GM04504 (cell line): ENCODE results near the gene CHST9.
"Not testable (repeated sequence)": the region's sequence is repeated elsewhere in the genome, so short reads cannot be mapped to it uniquely, and the experiment has no call there.

Experiments used
- DNase-seq: peaks from one replicate; pipeline ENCODE4 v3.0.0-alpha.2; 2012; ENCODE audit warnings: low read depth

Gene CHST9

DNA sequence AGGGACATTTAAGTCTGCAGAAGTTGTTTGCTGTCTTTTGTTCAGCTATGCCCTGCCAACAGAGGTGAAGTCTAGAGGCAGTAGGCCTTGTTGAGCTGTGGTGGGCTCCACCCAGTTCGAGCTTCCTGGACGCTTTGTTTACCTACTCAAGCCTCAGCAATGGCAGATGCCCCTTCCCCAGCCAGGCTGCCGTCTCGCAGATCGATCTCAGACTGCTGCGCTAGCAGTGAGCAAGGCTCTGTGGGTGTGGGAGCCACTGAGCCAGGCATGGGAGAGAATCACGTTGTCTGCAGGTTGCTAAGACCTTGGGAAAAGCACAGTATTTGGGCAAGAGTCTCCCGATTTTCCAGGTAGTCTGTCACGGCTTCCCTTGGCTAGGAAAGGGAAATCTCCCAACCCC lies 91.8 kb downstream of the CHST9 start:
- not testable (repeated sequence) for DNase-seq

DNA sequence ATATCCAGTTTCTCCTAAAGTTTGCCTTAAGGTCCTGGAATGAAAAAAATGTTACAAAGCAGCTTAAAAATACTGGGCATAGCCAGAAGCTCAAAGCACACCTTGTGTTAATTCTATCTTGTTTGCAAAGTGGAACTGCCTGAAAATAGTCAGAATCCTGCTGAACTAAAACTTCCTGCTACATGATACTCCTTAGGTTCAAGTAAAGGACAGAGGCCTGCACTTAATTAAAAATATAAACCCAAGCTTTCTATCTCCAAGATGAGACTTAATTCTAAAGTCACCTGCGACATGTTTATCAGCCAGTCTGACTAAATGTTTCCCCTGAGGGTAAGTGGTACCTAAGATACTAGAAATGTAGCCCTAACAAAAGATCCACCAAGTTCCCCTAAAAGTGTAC lies 103.4 kb downstream of the CHST9 start:
- DNase-seq: no peak

DNA sequence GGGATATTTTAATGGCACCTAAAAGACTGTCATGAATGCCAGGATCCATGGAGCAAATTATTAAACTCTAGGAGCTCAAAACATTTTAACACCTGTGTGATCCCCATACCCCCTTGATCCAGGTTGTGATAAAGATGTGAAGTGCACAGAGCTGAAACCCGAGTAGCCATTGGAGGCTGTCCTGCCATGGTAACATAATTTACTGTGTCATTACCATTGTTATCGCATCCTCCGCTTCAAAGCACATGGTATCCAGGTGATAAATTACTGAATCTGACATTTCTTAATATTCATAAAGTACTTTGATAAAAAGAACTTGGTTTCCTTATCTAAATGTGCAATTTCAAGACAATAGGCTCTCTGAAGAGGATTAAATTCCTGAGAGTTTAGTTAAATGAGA lies 109.3 kb downstream of the CHST9 start:
- DNase-seq: no peak

DNA sequence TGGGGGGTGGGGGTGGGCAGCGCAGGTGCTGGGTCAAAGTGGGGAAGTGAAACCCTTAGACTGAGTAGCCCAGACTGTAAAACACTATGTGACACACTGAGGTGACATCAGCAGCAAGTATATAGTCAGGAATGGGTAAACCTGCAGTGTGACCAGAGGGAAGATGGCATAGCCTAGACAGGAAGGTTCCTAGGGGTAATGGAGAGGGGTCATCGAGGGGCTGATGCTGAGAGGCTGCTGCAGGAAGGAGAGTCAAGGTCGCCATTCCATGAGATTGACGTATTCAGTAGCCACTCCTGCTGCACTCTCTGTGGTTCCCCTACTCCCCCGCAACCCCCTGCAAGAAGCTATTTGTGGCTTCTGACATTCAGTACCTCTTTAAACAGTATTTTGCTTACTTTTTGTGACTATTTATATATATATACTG lies 111.7 kb downstream of the CHST9 start:
- DNase-seq: no peak

DNA sequence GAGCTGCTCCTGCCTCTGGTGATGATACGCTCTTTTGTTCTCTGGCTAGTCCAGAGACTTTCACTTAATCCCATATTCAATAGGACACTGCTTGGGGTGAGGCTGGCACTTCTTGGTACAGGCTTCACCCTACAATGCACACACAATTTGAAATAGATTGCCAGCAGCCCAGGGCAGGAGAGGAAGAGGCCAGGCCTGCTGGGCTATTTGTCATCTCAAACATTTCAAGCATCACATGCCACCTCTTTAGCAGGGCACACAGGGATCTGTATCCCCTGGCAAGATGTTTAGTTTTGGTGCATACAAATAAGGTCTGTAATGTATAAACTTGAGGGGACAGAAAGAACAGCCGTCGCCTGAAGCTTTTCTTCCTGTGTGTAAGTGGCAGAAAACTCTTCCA lies 120.4 kb downstream of the CHST9 start:
- DNase-seq: no peak

DNA sequence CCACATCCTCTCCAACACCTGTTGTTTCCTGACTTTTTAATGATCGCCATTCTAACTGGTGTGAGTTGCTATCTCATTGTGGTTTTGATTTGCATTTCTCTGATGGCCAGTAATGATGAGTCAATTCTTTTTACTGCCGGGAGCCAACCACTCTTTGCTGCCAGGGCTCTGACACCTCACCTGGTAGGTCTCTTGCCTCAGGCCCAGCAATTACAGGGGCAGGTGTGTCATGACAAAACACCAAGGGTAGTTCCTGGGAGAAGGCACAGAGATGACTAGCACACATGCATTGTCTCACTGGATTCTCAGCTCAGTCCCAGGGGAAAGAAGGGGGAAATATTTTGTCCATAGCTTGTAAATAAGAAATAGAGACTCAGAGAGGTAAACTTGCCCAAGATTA lies 122.3 kb downstream of the CHST9 start:
- DNase-seq: no peak

DNA sequence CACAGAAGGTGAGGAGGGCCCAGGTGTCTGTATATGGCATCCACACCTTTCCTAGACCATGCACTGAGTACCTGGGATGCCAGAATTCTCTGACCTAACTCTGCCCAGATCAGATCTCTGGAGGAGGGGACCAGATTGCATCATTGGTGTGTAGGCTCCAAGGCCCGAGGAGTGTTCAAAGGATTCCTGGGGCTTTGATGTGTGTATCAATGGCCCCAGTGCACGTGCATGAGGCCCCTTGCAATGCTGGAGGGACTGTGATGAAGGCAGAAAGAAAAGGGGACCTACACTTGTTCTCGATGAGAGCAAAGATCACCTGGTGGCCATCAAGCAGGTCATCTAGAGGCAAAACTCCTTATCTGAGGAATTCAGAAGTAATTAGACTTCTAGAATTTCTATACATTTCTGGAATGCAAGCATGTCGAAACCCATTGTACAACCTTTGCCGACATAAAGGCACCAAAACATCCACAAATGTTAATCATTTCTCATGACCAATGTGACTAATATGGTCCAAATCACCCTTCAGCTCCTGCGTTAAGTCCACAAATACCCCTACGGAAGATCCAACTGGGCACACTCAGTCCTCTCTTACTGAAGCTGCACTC lies 123.5 kb downstream of the CHST9 start:
- no peak for DNase-seq

DNA sequence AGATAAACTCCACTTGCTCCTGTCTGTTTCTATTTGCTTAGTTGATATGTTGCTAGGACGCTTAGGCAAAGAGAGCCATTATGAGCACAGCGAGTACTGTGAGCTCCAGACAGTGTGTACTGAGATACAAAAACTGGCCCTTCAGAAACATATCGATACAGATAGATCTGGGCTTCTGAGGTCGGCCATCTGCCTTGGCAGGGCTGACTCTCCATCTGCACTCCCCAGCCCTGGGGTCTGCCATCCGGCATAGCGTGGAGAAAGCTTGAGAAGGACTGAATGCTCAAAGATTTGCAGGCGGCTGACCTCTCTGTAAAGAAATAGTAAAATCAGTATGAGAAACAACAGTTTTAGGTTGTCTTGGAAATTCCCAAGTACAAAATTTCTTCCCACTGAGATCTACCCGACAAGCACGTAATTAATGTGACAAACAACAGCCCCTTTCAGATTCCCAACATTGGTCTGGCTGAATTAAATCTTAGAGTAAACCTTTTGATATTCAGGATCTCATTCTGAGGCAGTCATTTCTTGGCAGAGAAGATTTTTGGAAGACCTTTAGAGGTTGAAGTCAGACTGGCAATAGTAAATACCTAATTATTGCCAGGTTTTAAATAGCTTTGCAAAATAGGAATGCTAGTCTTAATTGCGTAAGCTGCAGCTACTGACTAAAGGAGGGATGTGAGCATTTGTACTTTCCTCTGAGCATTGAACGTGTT lies 127.4 kb downstream of the CHST9 start:
- no peak for DNase-seq

DNA sequence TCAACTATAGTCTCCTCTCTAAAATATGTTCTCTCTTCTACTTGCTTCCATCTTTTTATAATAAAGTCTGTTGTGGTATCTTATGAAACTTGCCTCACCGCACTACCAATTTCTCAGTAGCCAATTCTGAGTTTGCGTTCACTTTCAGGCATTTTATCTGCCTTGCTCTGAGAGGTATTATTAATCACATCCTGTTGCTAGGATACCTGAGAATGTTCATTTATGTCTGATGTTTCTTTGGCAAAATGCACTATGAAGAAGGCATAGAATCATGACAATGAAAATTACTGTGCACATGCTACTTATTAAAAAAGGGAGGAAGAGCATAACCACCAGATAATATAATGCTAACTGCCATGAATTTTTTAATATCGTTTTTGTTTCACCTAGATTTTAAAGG lies 130.2 kb downstream of the CHST9 start:
- no peak for DNase-seq

DNA sequence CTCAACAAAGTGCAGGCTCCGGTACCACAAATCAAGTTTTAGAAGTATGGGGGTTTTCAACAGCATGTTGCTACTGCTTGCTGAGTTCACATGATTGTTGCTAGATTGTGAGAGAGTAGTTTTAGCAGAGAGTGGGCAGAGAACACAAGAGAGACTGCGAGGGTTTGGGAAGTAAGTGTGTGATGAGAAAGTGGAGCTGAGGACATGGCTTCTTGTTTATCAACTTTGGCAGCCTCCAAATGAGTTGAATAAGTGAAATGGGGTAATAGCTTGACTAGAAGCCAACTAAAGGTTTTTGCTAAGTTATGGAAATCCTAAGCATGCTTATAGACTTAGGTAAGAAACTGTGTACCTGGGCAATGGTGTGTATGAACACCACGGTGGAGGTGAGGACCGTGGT lies 135.1 kb downstream of the CHST9 start:
- no peak for DNase-seq

DNA sequence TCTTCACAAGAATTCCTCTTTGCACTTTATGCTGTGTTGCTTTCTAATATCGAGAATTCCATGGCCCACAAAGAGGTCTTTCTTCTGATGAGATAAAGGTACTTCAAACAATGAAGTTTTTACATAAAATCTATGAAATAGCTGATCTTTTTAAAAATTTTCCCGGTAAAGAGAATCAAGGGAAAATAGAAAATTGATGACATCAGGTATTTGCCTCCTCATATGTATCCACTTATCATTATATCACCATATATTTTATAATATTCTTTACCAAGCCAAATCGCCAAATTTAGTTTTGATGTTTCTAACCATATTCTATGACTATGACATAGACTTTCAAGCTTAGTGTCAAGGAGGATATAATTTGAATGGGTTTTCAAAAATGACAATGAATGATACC lies 139.8 kb downstream of the CHST9 start:
- DNase-seq: no peak

DNA sequence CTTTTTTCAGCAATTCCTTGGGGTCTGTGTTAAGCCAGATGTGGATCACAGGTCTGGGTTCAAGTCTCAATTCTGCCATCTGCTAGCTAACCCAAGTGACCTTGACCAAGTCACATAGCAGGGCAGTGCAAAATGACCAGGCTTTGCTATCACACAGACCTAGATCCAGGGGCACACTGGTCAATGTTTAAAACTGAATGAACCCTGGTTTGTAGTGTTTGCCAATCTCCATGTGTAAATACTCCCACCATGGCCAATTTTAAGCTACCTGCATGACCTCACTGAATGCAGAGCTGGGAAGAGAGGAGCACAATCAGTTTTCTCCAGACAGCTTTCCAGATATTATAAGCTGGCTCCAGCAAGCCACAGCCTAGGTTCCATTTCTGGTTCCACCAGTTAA lies 142.9 kb downstream of the CHST9 start:
- DNase-seq: no peak

DNA sequence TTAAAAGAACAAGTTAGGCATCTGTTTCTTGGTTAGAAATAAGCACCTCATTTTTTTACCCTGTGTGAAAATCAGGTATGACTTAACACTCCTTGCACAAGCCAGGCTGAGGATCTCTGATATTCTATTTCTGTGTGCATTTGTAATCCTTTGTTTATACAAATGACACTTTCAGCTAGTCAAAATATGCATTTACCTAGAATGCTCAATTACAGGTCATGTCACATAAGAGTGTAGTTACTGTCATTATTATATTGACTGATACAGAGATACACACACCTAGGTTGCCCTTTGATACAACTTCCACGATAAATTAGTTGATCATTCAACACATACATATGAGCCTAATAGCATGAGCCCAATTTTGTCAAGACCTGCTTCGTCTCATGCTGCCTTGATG lies 144.3 kb downstream of the CHST9 start:
- no peak for DNase-seq

DNA sequence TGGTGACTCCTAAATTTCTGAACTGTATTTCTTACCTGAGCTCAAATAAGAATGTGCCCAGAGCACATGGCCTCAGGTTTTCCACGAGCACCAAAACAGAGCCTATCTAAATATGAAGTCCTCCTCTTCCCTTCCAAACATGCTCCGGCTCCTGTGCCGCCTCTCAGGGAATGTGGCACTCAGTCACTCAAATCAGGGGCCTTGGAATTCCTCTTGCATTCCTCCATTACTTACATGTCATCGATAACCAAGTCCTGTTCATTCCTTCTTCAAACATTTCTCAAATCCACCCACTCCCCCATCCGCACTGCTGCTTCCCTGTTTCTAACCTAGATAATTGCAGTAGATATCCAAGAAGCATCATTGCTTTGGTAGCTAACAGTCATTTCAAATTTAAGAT lies 151.4 kb downstream of the CHST9 start:
- no peak for DNase-seq

DNA sequence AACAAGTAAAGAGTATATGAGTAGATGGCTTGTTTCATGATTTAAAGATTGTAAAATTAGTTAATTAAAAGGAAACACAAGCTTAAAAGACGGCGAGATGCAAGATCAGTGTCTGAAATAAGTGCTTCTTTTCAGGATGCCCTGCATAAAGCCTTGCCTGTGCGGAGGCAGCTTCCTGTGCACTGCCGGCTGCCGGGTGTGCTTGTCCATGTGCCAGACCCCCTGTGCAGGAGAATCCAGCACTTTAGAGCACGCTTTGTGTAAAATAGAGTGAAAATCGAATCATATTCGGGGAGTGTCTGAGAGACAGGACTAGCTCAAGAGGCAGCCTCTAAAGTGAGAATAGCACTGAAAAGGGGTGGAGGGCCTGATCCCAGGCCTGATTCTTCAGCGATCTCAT lies 154.7 kb downstream of the CHST9 start:
- no peak for DNase-seq

DNA sequence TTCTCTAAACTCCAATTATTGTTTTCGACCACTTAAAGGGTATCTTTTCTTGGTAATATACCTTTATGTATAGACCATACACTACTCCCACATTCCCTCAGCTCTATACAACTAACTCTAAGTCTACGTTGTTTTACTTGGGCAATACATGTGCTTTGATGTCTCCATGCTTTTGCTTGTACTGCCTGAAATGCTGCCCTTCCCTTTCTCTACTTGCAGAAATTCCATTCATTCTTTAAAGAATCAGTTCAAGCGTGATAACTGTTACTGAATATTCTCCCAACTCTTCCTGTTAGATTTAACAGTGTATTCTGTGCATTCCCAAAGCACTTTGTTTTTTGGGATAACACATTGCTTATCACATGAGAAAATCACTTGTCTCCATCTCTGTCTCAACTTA lies 162.6 kb downstream of the CHST9 start:
- no peak for DNase-seq

DNA sequence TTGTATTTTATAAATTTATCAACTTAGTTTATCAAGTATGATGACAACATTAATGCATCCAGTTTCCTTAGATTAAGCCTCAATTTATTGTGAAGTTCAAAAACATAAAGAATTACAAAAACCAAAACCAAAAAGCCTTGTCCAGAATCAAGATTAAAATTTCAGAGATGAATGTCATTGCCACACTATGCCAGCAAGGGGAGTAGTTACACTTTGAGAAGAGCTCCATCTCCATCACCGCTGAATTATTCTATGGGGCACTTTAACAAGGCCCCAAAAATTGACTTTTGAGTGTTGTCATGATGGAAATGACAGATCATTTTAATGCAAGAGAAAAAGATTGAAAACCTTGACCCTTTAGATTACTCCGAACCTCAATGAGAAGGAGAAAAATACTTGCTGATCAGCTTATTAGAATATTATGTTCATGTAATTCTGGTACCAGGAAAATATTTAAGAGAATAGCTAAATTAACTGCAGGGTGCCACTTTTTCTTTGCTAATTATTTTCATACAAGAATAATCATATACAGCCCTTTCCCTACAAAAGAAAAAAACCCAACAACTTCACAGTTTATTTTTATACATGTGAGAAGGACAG lies 167.1 kb downstream of the CHST9 start:
- DNase-seq: no peak

DNA sequence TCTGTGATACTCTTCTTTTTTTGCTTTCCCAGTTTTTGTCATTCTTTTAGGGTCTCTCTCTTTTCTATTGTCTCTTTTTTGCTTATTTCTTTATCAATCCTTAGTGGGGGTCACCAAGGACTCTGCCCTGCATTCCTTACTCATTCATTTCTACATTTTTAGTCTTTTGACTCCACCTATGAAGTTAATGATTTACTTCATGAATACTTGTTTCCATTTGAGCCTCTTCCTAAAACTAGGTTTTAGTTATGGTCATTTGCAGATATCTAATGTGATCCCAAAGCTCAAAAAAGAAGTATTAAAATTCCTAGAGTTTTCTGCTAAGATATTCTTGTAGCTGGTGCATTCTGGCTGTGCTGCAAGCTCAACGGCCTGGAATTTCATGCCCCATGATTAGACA lies 170.3 kb downstream of the CHST9 start:
- no peak for DNase-seq

DNA sequence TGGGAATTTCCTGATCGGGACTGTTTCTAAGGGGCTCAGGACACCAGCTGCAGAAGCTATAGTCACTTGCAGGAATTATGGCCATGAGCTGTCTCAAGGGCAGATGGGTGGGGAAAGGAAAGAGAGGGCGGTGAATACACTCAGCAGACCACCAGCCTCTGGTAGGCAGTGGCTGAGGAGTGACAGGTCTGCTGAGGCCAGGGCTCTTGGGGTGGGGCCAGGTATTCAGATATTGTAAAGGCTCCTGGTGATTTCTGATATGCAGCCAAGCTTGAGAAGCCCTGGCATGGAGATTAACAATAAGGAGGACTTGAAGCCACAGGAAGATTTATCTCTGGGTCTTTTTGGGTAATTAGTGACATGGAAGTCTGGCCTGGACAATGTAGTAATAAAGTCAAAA lies 174.3 kb downstream of the CHST9 start:
- no peak for DNase-seq

DNA sequence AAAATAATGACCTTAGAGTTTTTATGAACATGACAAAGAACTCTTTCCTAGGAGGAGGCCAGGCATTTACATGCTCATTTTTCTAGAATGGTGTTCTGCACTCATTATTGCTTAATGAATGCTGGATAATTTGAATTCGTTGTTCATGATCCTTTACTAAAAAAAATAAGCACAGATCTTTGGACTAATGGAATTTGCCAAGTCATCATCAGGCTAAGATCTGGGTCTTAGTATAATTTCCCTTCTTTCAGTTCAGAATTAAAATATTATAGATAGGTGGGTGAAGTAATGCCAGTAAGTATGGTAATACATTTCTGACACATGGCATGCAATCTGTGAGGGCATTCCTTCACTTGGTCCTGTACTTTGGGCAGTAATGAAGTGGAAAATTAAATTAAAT lies 175.8 kb downstream of the CHST9 start:
- DNase-seq: no peak

DNA sequence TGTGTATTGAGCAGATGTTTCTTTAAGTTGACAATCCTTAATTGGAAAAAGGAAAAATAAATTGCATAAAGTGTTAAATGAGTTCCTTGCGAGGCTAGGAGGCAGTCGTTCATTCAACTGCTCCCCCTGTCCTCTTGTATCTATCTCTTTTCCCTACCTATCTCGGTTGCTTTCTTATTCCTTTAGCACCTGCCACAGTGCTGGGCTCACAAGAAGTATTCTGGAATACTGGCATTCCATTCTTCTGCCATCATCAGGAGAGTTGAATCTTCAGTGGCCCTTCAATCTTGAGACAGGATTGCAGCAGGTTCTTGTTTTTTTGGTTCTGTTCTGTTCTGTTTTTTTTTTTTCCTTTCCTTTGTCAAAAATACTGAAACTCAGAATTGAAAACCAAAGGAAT lies 176.5 kb downstream of the CHST9 start:
- DNase-seq: no peak

DNA sequence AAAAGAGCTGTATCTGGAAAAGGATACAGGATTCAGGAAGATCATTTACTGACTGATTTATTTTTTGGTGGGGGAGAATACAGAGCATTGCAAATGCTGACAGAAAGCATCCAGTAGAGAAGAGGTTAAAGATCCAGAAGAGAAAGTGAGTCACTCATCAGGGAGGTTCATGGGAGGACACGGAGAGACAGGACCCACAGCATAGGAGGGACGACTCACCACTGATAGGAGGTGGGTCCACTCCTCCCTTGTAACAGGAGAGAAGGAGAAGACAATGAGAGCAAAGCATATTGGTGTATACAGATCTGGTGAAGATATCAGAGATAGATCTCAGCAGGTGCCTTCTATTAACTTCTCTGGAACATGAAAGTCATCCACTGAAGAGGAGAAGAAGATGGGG lies 177.2 kb downstream of the CHST9 start:
- no peak for DNase-seq

DNA sequence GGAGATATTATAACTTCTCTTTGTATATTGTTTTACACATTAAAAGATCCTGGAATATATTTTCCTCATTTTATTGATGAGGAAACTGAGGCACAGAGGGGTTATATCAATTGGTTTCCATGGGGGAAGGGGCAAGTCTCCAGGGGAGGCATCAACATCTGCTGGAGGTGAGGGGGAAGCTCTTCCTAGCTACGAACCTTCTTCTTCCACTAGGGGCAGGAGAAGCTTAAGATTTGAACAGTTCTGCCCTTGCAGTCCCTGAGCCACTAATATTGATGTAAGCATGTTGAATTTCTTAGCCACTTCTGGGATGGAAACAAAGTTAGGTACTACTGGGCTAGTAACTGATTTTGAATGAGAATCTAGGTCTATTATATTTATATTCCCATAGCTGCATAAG lies 179.5 kb downstream of the CHST9 start:
- no peak for DNase-seq
